A549 treated with Hydrocortisone at 1 μM for 4 hours (cell line): ENCODE data around the gene ZNF618. TPM values are rescaled to one million over a fixed set of nuclear protein-coding genes. Genes with fewer than 3 reads are reported as not detected.

Source experiments
- total RNA-seq: library from RNA; stranded (reverse); fragments of 200-300 nt; extraction: Qiagen RNA extraction; gene quantifications from 5 replicates; pipeline ENCODE4 v1.2.3, GENCODE V29; 2022

Gene ZNF618
- 7.4 to 11.9 TPM (median 9.7 TPM) in 5 replicates for total RNA-seq

DNA sequence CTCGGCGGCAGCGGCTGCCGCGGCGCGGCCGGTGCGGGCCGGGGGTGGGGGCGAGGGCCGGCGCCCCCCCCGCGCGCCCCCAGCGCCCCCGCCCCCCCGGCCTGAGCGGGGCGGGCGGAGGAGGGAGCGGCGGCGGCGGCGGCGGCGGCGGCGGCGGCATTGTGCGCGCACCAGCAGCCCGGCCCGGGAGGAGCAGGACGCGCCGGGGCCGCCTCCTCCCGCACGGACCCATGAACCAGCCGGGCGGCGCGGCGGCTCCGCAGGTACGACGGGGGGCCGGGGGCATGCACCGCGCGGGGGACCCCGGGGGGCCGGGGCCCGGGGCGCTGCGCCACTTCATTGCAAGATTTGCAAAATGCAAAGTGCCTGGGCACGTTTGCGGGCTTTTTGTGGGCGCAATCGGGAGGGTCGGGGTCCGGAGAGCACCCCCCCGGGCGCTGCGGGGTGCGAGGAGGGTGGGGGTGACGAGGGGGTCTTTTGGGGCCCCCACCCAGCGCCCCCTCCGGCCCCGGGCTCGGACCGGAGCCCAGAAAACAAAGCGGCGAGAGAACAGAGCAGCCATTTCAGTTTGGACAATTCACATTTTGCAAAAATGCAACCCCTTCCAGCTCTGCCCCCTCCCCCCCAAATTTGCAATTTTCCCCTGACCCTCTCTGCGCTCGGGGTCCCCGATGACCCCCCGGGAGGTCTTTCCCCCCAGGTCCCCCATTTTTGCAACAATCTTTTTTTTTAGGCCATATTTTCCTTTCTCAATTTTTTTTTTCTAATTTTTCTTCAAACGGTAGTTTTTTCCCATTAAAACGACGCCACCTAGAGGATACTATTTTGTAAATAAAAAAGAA is at the start of gene ZNF618:
Gene ZNF618, plus strand, starts transcription at position 159 of the 842 bp plus-strand sequence. Its CDS starts 72 bp downstream, at position 231.

GRCh38 chr9:114078021-114078780 is 202.1 kb downstream of the ZNF618 start, which contains the start of gene AMBP:
TSS of gene AMBP (minus strand) at chr9:114078300. CDS start at chr9:114078209, 91 bp downstream.

GRCh38 chr9:114098936-114099668 is 223.0 kb downstream of the ZNF618 start, which contains the start of gene KIF12:
TSS of gene KIF12 (minus strand) at chr9:114099292. CDS start at chr9:114099276, 16 bp downstream.

Other genes starting within 250 kb of the ZNF618 start
- 6.3 to 8.7 TPM (median 7.8 TPM) in 5 replicates for gene AMBP, start 202.0 kb downstream of the ZNF618 start, total RNA-seq
- gene KIF12, start 223.0 kb downstream of the ZNF618 start, total RNA-seq, result 1.3 to 2.2 TPM (median 1.8 TPM) in 5 replicates